GM23338 (cell line): ENCODE data around the gene TMEM219. TPM values are rescaled to one million over a fixed set of nuclear protein-coding genes. Genes with fewer than 3 reads are reported as not detected.

Experiments
- ATAC-seq: fragments of 200-7000 bp; cut with Tn5 transposase; 3 replicates; pipeline ENCODE4 v1.9.1; 2020
- DNase-seq: peaks from one replicate; pipeline ENCODE4 v3.0.0-alpha.2; 2015; ENCODE audit warnings: low spot score
- H2AFZ ChIP-seq: fragments of 200-600 bp; sonication (generic); 2 replicates; pipeline ENCODE4 v1.8.0; 2016; ENCODE audit warnings: antibody characterized with exemption, mild to moderate bottlenecking, moderate library complexity
- H3F3A ChIP-seq: fragments of 200-600 bp; sonication (generic); replicated peaks from 2 replicates; pipeline ENCODE4 v1.8.0; 2017; ENCODE audit warnings: antibody characterized with exemption, mixed run types, low read depth
- H3K27ac ChIP-seq: fragments of 200-600 bp; sonication (generic); 2 replicates; pipeline ENCODE4 v1.6.1; 2016; ENCODE audit warnings: low read depth
- H3K27me3 ChIP-seq: fragments of 200-600 bp; sonication (generic); 2 replicates; pipeline ENCODE4 v1.8.0; 2016; ENCODE audit warnings: mild to moderate bottlenecking, mixed run types, moderate library complexity; ENCODE audit not compliant: insufficient read depth
- H3K36me3 ChIP-seq: fragments of 200-600 bp; sonication (generic); 2 replicates; pipeline ENCODE4 v1.8.0; 2016; ENCODE audit warnings: mild to moderate bottlenecking; ENCODE audit not compliant: insufficient read depth
- H3K4me1 ChIP-seq: fragments of 200-600 bp; sonication (generic); 2 replicates; pipeline ENCODE4 v1.8.0; 2016; ENCODE audit warnings: mild to moderate bottlenecking, moderate library complexity; ENCODE audit not compliant: insufficient read depth
- H3K4me2 ChIP-seq: fragments of 200-600 bp; sonication (generic); 2 replicates; pipeline ENCODE4 v1.7.1; 2017; ENCODE audit warnings: mixed run types
- H3K4me3 ChIP-seq: fragments of 200-600 bp; sonication (generic); 2 replicates; pipeline ENCODE4 v1.6.1; 2016; ENCODE audit warnings: mixed run types
- H3K79me2 ChIP-seq: fragments of 200-600 bp; sonication (generic); replicated peaks from 2 replicates; pipeline ENCODE4 v1.8.0; 2017; ENCODE audit warnings: mild to moderate bottlenecking; ENCODE audit not compliant: insufficient read depth
- H3K9me2 ChIP-seq: fragments of 200-600 bp; sonication (generic); 2 replicates; pipeline ENCODE4 v1.8.0; 2017; ENCODE audit not compliant: insufficient read depth
- H4K20me1 ChIP-seq: fragments of 200-600 bp; sonication (generic); replicated peaks from 2 replicates; pipeline ENCODE4 v1.8.0; 2017; ENCODE audit warnings: mild to moderate bottlenecking; ENCODE audit not compliant: insufficient read depth
- H3K27ac Mint-ChIP-seq: 2 replicates; pipeline ENCODE4 v1.8.0; 2020; ENCODE audit warnings: inconsistent platforms, mild to moderate bottlenecking, moderate library complexity, mixed read lengths
- H3K27me3 Mint-ChIP-seq: 3 replicates; pipeline ENCODE4 v1.8.0; 2022; ENCODE audit warnings: low read depth, mild to moderate bottlenecking, moderate library complexity, mixed read lengths, inconsistent platforms; ENCODE audit not compliant: insufficient read depth, poor library complexity
- H3K36me3 Mint-ChIP-seq: 3 replicates; pipeline ENCODE4 v1.8.0; 2021; ENCODE audit warnings: low read depth, mild to moderate bottlenecking, inconsistent platforms, moderate library complexity, mixed read lengths
- H3K4me1 Mint-ChIP-seq: 3 replicates; pipeline ENCODE4 v1.8.0; 2020; ENCODE audit warnings: mild to moderate bottlenecking, inconsistent platforms, mixed read lengths
- H3K4me3 Mint-ChIP-seq: 3 replicates; pipeline ENCODE4 v1.8.0; 2021; ENCODE audit warnings: moderate library complexity, mild to moderate bottlenecking, inconsistent platforms, mixed read lengths
- H3K9me3 Mint-ChIP-seq: 3 replicates; pipeline ENCODE4 v1.8.0; 2020; ENCODE audit warnings: moderate library complexity, mild to moderate bottlenecking, inconsistent platforms, mixed read lengths
- EZH2phosphoT487 ChIP-seq: fragments of 200-600 bp; sonication (generic); IDR thresholded peaks from one replicate; pipeline ENCODE4 v1.8.1; 2018; ENCODE audit warnings: antibody characterized with exemption; ENCODE audit not compliant: unreplicated experiment
- JUNB ChIP-seq: IDR thresholded peaks from one replicate; pipeline ENCODE4 v1.6.1; 2016; ENCODE audit warnings: antibody characterized with exemption; ENCODE audit not compliant: unreplicated experiment
- NANOG ChIP-seq: IDR thresholded peaks from 2 replicates; pipeline ENCODE4 v1.6.1; 2016; ENCODE audit warnings: antibody characterized with exemption, borderline replicate concordance
- POLR2AphosphoS5 ChIP-seq: IDR thresholded peaks from 2 replicates; pipeline ENCODE4 v1.6.1; 2016; ENCODE audit warnings: antibody characterized with exemption, low read depth
- STAT1 ChIP-seq: IDR thresholded peaks from one replicate; pipeline ENCODE4 v1.6.1; 2016; ENCODE audit warnings: antibody characterized with exemption; ENCODE audit not compliant: unreplicated experiment
- ZNF114 ChIP-seq: fragments of 250-450 bp; sonication (Bioruptor Pico); IDR thresholded peaks from 2 replicates; pipeline ENCODE4 v1.5.0; 2020; ENCODE audit warnings: mild to moderate bottlenecking, moderate library complexity
- ZNF331 ChIP-seq: fragments of 250-450 bp; sonication (Bioruptor Pico); IDR thresholded peaks from 2 replicates; pipeline ENCODE4 v1.5.0; 2020; ENCODE audit warnings: low read depth, mild to moderate bottlenecking, moderate library complexity
- ZNF462 ChIP-seq: fragments of 250-450 bp; sonication (Bioruptor Pico); IDR thresholded peaks from 2 replicates; pipeline ENCODE4 v1.5.0; 2020; ENCODE audit warnings: mild to moderate bottlenecking, moderate library complexity
- polyA plus RNA-seq: library from polyadenylated mRNA; unstranded; fragments of >200 nt; fragmentation: Nextera tagmentation; extraction: Ambion mirVana; gene quantifications from 2 replicates; pipeline ENCODE4 v1.2.1, GENCODE V29; 2016
- total RNA-seq: library from RNA; depleted of rRNA; stranded (reverse); fragments of >200 nt; shearing (Covaris generic); gene quantifications from 2 replicates; pipeline ENCODE4 v1.2.3, GENCODE V29; 2014
- TF ChIP-seq, protein P1 (sequence below), 2 experiments: fragments of 200-600 bp in 1 of 2; sonication (generic) in 1 of 2; conservative IDR thresholded peaks; 2 replicates each; pipeline versions ENCODE4 v1.5.1 to v1.6.1; 2016 to 2017; ENCODE audit warnings: antibody characterized with exemption in 2 of 2, low read depth in 2 of 2, mild to moderate bottlenecking in 2 of 2, moderate library complexity in 1 of 2

Gene TMEM219
- total and polyA plus RNA-seq, 2 experiments from 2014 or later = 50.0 to 82.3 TPM

- no peak for TF ChIP-seq ZNF462 (CRISPR knock-in tag)
- no peak for TF ChIP-seq STAT1
- TF ChIP-seq, protein P1, sequence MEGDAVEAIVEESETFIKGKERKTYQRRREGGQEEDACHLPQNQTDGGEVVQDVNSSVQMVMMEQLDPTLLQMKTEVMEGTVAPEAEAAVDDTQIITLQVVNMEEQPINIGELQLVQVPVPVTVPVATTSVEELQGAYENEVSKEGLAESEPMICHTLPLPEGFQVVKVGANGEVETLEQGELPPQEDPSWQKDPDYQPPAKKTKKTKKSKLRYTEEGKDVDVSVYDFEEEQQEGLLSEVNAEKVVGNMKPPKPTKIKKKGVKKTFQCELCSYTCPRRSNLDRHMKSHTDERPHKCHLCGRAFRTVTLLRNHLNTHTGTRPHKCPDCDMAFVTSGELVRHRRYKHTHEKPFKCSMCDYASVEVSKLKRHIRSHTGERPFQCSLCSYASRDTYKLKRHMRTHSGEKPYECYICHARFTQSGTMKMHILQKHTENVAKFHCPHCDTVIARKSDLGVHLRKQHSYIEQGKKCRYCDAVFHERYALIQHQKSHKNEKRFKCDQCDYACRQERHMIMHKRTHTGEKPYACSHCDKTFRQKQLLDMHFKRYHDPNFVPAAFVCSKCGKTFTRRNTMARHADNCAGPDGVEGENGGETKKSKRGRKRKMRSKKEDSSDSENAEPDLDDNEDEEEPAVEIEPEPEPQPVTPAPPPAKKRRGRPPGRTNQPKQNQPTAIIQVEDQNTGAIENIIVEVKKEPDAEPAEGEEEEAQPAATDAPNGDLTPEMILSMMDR (conservative IDR thresholded peaks at IDR 0.05; ENCODE audit: low read depth in 2 of 2) = no peak
- TF ChIP-seq ZNF331 (CRISPR knock-in tag) = no peak
These were observed 24.4 kb downstream of the TMEM219 start (continued) for GRCh38 chr16:29986231-29986630.

GRCh38 chr16:29986931-29987330 is 25.1 kb downstream of the TMEM219 start:
- Mint-ChIP-seq H3K27me3 (peaks cover 5% of the 10 kb centered on the region), H3K4me3 (no peak overlapping the region), H3K4me1 (no peaks in the 10 kb centered on the region; the same call in 2 of the 3 replicates), H3K27ac (no peak overlapping the region), H3K9me3 (no peaks in the 10 kb centered on the region; the same call in 1 of the 3 replicates), H3K36me3 (peaks cover 73% of the 10 kb centered on the region)
- Histone ChIP-seq H3K27me3 (no peaks in the 10 kb centered on the region), H3K4me3 (no peak overlapping the region), H2AFZ (no peak overlapping the region), H4K20me1 (no peaks in the 10 kb centered on the region; the same call in 1 of the 2 replicates), H3F3A (no peaks in the 10 kb centered on the region), H3K27ac (no peak overlapping the region), H3K9me2 (no peaks in the 10 kb centered on the region), H3K4me2 (no peak overlapping the region), H3K4me1 (no peaks in the 10 kb centered on the region), H3K79me2 (no peaks in the 10 kb centered on the region), H3K36me3 (peaks cover 17% of the 10 kb centered on the region)
- DNase-seq (no peak), ATAC-seq (no peak)
- TF ChIP-seq ZNF331 (CRISPR knock-in tag) = no peak
- no peak for TF ChIP-seq JUNB
- no peak for TF ChIP-seq NANOG
- TF ChIP-seq EZH2phosphoT487 = no peak
- no peak for TF ChIP-seq POLR2AphosphoS5
- TF ChIP-seq ZNF114 = no peak
- TF ChIP-seq ZNF462 (CRISPR knock-in tag) = no peak
